SK-N-SH (cell line): Measurements from ENCODE around the gene NAV2. TPM values are rescaled to one million over a fixed set of nuclear protein-coding genes. Genes with fewer than 3 reads are reported as not detected.

Experiments
- CHD2 ChIP-seq: fragments of 150-350 bp; IDR thresholded peaks from 2 replicates; pipeline ENCODE4 v1.6.1; 2018; ENCODE audit warnings: low read length; ENCODE audit not compliant: partially characterized antibody
- EP300 ChIP-seq, 2 experiments: IDR thresholded peaks; 2 replicates each; pipeline versions ENCODE4 v1.4.0 to v1.6.1; 2012; ENCODE audit warnings: borderline replicate concordance in 1 of 2, low read depth in 1 of 2, low read length in 1 of 2
- EZH2phosphoT487 ChIP-seq: fragments of 200-600 bp; sonication (generic); IDR thresholded peaks from 2 replicates; pipeline ENCODE4 v1.6.1; 2017; ENCODE audit warnings: low read depth, mixed run types, mild to moderate bottlenecking, antibody characterized with exemption, moderate library complexity, borderline replicate concordance
- GABPA ChIP-seq: IDR thresholded peaks from 2 replicates; pipeline ENCODE4 v1.4.0; 2012; ENCODE audit warnings: low read depth, mild to moderate bottlenecking
- GATA2 ChIP-seq: sonication (generic); formaldehyde crosslinking; IDR thresholded peaks from 2 replicates; pipeline ENCODE4 v1.5.0; 2020; ENCODE audit warnings: mild to moderate bottlenecking, missing genetic modification reagents
- IRF3 ChIP-seq: fragments of 150-350 bp; IDR thresholded peaks from 2 replicates; pipeline ENCODE4 v1.6.1; 2016; ENCODE audit warnings: mild to moderate bottlenecking, low read depth, low read length
- MAX ChIP-seq: IDR thresholded peaks from 2 replicates; pipeline ENCODE4 v1.4.0; 2012; ENCODE audit warnings: low read depth
- MXI1 ChIP-seq: IDR thresholded peaks from 2 replicates; pipeline ENCODE4 v1.6.1; 2012; ENCODE audit warnings: mild to moderate bottlenecking, low read depth, low read length, improper control_type of control experiment
- RCOR1 ChIP-seq: fragments of 150-350 bp; IDR thresholded peaks from 2 replicates; pipeline ENCODE4 v1.6.1; 2017; ENCODE audit warnings: antibody characterized with exemption, low read length
- REST ChIP-seq: IDR thresholded peaks from 2 replicates; pipeline ENCODE4 v1.6.1; 2012; ENCODE audit warnings: mild to moderate bottlenecking, low read depth, low read length, moderate library complexity
- RXRA ChIP-seq: IDR thresholded peaks from 2 replicates; pipeline ENCODE4 v1.4.0; 2012; ENCODE audit warnings: low read depth, mild to moderate bottlenecking, borderline replicate concordance
- USF1 ChIP-seq: IDR thresholded peaks from 2 replicates; pipeline ENCODE4 v1.4.0; 2012; ENCODE audit warnings: low read depth, borderline replicate concordance
- USF2 ChIP-seq: fragments of 150-350 bp; IDR thresholded peaks from 2 replicates; pipeline ENCODE4 v1.6.1; 2017; ENCODE audit warnings: antibody characterized with exemption, low read length, low read depth, borderline replicate concordance
- YY1 ChIP-seq: IDR thresholded peaks from 2 replicates; pipeline ENCODE4 v1.4.0; 2012; ENCODE audit warnings: low read depth, mild to moderate bottlenecking
- polyA plus RNA-seq, 3 experiments: library from polyadenylated mRNA; depleted of rRNA; stranded (reverse); fragments of >200 nt; gene quantifications; 2 replicates each; pipeline ENCODE4 v1.2.3, GENCODE V29; 2012

The NAV2 gene
- polyA plus RNA-seq, 1 of the 3 experiments (the other 2 are of a cell fraction) = 26.2 TPM

GRCh38 chr11:19735157-19735908, 22.7 kb downstream of the NAV2 start (continued):
- TF ChIP-seq CHD2 = no peak
- TF ChIP-seq EP300 (IDR thresholded peaks at IDR 0.05; ENCODE audit: borderline replicate concordance in 1 of 2, low read depth in 1 of 2, low read length in 1 of 2) = no peak; a peak in 1 of 4 replicates
- no peak for TF ChIP-seq RCOR1
- TF ChIP-seq RXRA = no peak
- TF ChIP-seq GATA2 (CRISPR knock-in tag) = no peak
- 0 out of 2 replicates have a peak, but pooled peaks have one; percentile 26 for TF ChIP-seq MXI1
- no peak for TF ChIP-seq MAX
- no peak for TF ChIP-seq REST
- no peak for TF ChIP-seq GABPA
- TF ChIP-seq EZH2phosphoT487 = no peak
- no peak for TF ChIP-seq IRF3
- TF ChIP-seq USF1 = no peak
- TF ChIP-seq YY1 = no peak
- no peak for TF ChIP-seq USF2
